ENCODE data around the gene PRDM11.

- TF ChIP-seq EZH2phosphoT487 (IDR thresholded peaks at IDR 0.05; ENCODE audit: insufficient read depth, low read depth) = no peak
- TF ChIP-seq EZH2 (IDR thresholded peaks at IDR 0.05; ENCODE audit: insufficient read depth, poor library complexity, severe bottlenecking) = no peak
These were observed 99.0 kb downstream of the PRDM11 start for GRCh38 chr11:45245218-45246045.
